GM21529 (cell line): ENCODE measurements around the gene NINJ1.
"Not testable (repeated sequence)": the region's sequence is repeated elsewhere in the genome, so short reads cannot be mapped to it uniquely, and the experiment has no call there.

Experiments used
- ATAC-seq: cut with Tn5 transposase; IDR thresholded peaks from one replicate; pipeline ENCODE4 v1.9.1; 2021; ENCODE audit not compliant: unreplicated experiment

Gene NINJ1

GRCh38 chr9:93107151-93107824, 26.8 kb downstream of the NINJ1 start:
- ATAC-seq = no peak

DNA sequence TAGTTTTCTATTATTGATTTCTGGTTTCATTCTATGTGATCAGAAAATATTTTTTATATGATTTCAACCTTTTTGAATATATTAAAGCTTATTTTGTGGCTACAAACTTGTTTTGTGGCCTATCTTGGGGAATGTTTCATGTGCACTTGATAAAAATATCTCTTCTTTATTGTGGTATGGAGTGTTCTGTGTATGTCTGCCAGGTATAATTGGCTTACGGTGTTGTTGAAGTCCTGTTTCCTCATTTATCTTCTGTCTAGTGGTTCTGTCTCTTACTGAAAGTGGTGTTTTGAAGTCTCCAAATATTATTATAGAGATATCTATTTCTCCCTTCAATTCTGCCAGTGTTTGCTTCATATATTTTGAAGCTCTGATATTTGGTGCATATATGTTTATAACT, 28.4 kb downstream of the NINJ1 start:
- no peak for ATAC-seq

- not testable (repeated sequence) for ATAC-seq
Measured at GRCh38 chr9:93101086-93101485, 33.0 kb downstream of the NINJ1 start.

DNA sequence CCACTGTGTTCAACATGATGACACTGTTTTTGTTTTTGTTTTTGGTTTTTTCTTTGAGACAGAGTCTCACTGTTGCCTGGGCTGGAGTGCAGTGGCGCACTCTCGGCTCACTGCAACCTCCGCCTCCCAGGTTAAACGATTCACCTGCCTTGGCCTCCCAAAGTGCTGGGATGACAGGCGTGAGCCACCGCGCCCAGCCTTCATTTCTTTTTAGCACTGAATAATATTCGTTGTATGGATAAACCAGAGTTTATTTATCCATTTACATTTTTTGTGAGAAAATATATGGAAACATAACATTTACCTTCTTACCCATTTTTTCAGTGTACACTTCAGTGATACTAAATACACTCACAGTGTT, 33.8 kb downstream of the NINJ1 start:
- no peak for ATAC-seq

GRCh38 chr9:93099551-93100275, 34.3 kb downstream of the NINJ1 start:
- no peak for ATAC-seq

- no peak for ATAC-seq
Measured at GRCh38 chr9:93098236-93098946, 35.7 kb downstream of the NINJ1 start.

DNA sequence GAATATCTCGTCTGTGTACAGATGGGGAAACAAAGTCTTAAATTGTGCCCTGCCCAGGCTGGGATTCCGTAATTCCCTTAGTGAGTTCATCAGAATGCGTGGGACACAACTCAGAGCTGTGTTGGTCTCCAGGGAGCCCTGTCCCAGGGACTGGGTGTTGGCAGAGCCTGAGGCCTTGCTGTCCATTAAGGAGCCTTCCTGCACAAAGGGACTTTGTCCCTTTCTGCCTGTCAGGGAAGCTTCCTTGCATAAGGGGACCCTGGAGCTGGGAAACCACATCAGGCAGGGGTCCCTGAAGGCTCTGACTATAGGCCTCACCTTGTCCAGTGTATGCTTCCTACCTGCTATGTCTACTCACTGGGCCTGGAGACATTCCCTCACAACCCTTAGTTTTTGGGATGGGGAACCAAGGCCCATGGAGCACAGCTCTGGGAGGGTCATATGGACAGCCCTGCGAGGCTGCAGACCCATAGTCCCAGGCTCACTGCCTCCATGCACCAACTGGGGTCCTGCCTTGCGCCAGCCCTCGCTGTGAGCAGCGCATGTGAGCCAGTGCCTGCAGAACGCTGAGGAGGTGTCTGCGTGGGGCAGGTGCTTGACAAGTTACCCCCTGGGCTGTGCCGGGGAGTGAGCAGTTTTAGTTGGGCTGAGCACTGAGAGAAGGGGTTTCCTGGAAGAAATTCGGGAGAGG, 36.4 kb downstream of the NINJ1 start:
- no peak for ATAC-seq

- no peak for ATAC-seq
Measured at GRCh38 chr9:93096811-93097382, 37.2 kb downstream of the NINJ1 start.

GRCh38 chr9:93096131-93096802, 37.8 kb downstream of the NINJ1 start, which contains the start of gene CARD19:
Gene CARD19, plus strand, starts transcription at chr9:93096217. Its CDS starts 129 bp downstream, at chr9:93096346.
- peak; percentile 17 for ATAC-seq

GRCh38 chr9:93095205-93096130, 38.6 kb downstream of the NINJ1 start:
- peak; percentile 58 for ATAC-seq

DNA sequence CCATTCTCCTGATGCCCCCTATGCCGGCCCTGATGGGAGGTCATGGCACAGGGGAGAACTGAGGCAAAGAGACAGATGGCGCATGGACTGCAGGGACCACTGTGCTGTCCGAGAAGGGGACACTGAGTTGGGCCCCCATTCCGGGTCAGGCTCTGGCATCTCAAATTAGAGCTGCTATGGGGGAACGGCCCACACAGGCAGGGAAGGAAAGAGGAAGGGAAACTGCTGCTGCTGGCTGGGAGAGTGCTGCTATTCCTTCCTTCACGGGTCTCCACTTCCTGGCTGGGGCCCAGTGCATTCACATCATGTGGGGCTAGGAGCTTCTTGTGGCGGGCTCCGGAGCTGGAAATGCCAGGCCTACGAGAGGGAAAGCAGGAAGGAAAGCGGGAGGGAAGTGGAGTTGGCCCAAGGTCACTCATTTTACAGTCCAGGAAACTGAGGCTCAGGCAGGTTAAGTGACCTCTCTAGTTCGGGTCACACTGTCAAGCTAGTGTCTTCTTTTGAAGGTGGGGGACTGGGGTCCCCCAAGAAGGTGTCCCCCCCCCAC, 39.3 kb downstream of the NINJ1 start:
- peak; percentile 16 for ATAC-seq

- ATAC-seq = no peak
Measured at GRCh38 chr9:93093877-93094657, 40.0 kb downstream of the NINJ1 start.

GRCh38 chr9:93093127-93093876, 40.7 kb downstream of the NINJ1 start:
- ATAC-seq = no peak

DNA sequence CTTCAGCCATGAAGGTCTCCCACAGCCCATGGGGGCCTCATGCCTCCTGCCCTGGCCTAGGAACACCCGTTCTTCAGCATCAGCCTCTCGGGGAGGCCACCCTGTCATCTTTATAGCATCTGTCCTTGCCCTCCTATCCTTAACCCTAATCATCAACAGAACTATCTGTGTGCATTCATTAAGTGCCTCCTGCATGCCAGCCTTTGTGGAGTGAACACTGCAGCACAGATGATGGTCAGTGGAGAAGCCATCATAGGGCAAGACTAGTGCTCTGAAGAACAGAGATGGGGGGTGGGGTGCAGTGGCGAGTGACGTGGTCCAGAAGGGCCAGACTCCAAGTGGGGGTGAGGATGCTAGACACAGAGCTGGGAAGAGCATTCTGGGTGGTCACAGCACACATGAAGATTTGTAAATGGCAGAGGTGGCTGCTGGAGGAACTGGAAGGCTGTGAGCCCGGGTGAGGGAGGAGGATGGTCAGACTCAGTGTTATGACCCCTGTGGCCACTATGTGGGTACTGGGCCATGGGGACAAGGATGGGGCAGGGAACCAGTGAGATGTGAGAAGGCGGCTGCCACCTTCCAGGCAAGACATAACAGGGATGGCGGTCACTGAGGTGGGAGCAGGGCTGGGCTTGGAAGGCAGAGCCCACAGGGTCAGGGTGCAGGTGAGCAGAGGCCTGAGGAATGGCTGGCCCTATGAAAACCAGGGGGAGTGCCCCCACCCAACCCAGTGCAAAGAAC, 41.6 kb downstream of the NINJ1 start:
- ATAC-seq = no peak

GRCh38 chr9:93091453-93092081, 42.5 kb downstream of the NINJ1 start:
- no peak for ATAC-seq

GRCh38 chr9:93091056-93091452, 43.0 kb downstream of the NINJ1 start:
- no peak for ATAC-seq
